SK-N-SH (cell line): ENCODE results near the gene SPANXA1. TPM values are rescaled to one million over a fixed set of nuclear protein-coding genes. Genes with fewer than 3 reads are reported as not detected.
"Not testable (repeated sequence)": the region's sequence is repeated elsewhere in the genome, so short reads cannot be mapped to it uniquely, and the experiment has no call there.

Experiments used
- CTCF ChIA-PET: fragments of 300-600, 350-600 bp; formaldehyde crosslinking; extraction: SDS; loops from one replicate; lab custom pipeline; 2021; lab: Yijun Ruan, JAX
- POLR2A ChIA-PET: fragments of 350-600 bp; sonication (Branson Sonifier 250); formaldehyde crosslinking; extraction: SDS; loops from one replicate; lab custom pipeline; 2020; ENCODE audit warnings: antibody characterized with exemption, inconsistent platforms; lab: Yijun Ruan, JAX
- DNase-seq: peaks from one replicate; pipeline ENCODE4 v3.0.0; 2012
- H2AFZ ChIP-seq: fragments of 200-600 bp; sonication (generic); 2 replicates; pipeline ENCODE4 v1.8.1; 2016; ENCODE audit warnings: antibody characterized with exemption, mild to moderate bottlenecking, low read depth
- H3F3A ChIP-seq: fragments of 200-600 bp; sonication (generic); replicated peaks from 2 replicates; pipeline ENCODE3; 2016; ENCODE audit warnings: antibody characterized with exemption, mild to moderate bottlenecking; ENCODE audit not compliant: insufficient read depth
- H3K27ac ChIP-seq, 2 experiments: fragments of 200-500 bp in 1 of 2; fragments of 200-600 bp in 1 of 2; sonication (Bioruptor generic) in 1 of 2; sonication (generic), shearing (Covaris generic) in 1 of 2; 2 replicates each; pipeline versions ENCODE4 v1.5.1 to v1.6.1; 2014 to 2016; ENCODE audit warnings: low read depth in 2 of 2, inconsistent platforms in 1 of 2, low read length in 1 of 2, mild to moderate bottlenecking in 1 of 2, mixed read lengths in 1 of 2
- H3K27me3 ChIP-seq: fragments of 200-600 bp; sonication (generic), shearing (Covaris generic); 2 replicates; pipeline ENCODE4 v1.6.1; 2016; ENCODE audit warnings: mixed run types; ENCODE audit not compliant: insufficient read depth
- H3K36me3 ChIP-seq, 2 experiments: fragments of 200-500 bp in 1 of 2; fragments of 200-600 bp in 1 of 2; sonication (Bioruptor generic) in 1 of 2; sonication (generic) in 1 of 2; replicated peaks in 1 of 2; 2 replicates each; pipeline versions ENCODE3 to v1.5.1; 2014 to 2016; ENCODE audit warnings: low read length in 1 of 2, mild to moderate bottlenecking in 1 of 2; ENCODE audit not compliant: insufficient read depth in 2 of 2, control insufficient read depth in 1 of 2
- H3K4me1 ChIP-seq, 2 experiments: fragments of 200-500 bp in 1 of 2; fragments of 200-600 bp in 1 of 2; sonication (Bioruptor generic) in 1 of 2; sonication (generic), shearing (Covaris generic) in 1 of 2; 2 replicates each; pipeline versions ENCODE4 v1.5.1 to v1.6.1; 2014 to 2016; ENCODE audit warnings: low read depth in 1 of 2, low read length in 1 of 2, mixed run types in 1 of 2; ENCODE audit not compliant: insufficient read depth in 2 of 2, control insufficient read depth in 1 of 2
- H3K4me2 ChIP-seq: fragments of 200-600 bp; sonication (generic), shearing (Covaris generic); 2 replicates; pipeline ENCODE4 v1.6.1; 2017; ENCODE audit warnings: mixed run types
- H3K4me3 ChIP-seq, 2 experiments: fragments of 200-500 bp in 1 of 2; fragments of 200-600 bp in 1 of 2; sonication (Bioruptor generic) in 1 of 2; sonication (generic), shearing (Covaris generic) in 1 of 2; 2 replicates each; pipeline versions ENCODE4 v1.5.1 to v1.8.1; 2014 to 2016; ENCODE audit warnings: low read depth in 2 of 2, inconsistent platforms in 1 of 2, low read length in 1 of 2, mild to moderate bottlenecking in 1 of 2, mixed read lengths in 1 of 2, moderate library complexity in 1 of 2
- H3K79me2 ChIP-seq: fragments of 200-600 bp; sonication (generic); 2 replicates; pipeline ENCODE4 v1.8.1; 2017; ENCODE audit warnings: mild to moderate bottlenecking; ENCODE audit not compliant: insufficient read depth
- H3K9ac ChIP-seq: fragments of 200-600 bp; sonication (generic); 2 replicates; pipeline ENCODE4 v1.6.1; 2017; ENCODE audit warnings: mixed run types
- H3K9me2 ChIP-seq: fragments of 200-600 bp; sonication (generic); 2 replicates; pipeline ENCODE4 v1.6.1; 2017; ENCODE audit warnings: mixed run types
- H3K9me3 ChIP-seq: fragments of 200-600 bp; sonication (generic); 2 replicates; pipeline ENCODE4 v1.6.1; 2017; ENCODE audit warnings: mixed run types, mild to moderate bottlenecking, moderate library complexity
- H4K20me1 ChIP-seq: fragments of 200-600 bp; sonication (generic); 2 replicates; pipeline ENCODE4 v1.6.1; 2017; ENCODE audit warnings: mild to moderate bottlenecking, mixed run types; ENCODE audit not compliant: insufficient read depth
- ELF1 ChIP-seq: IDR thresholded peaks from 2 replicates; pipeline ENCODE4 v1.4.0; 2012
- FOXJ3 ChIP-seq: sonication (generic); formaldehyde crosslinking; IDR thresholded peaks from 2 replicates; pipeline ENCODE4 v1.5.1; 2020; ENCODE audit warnings: mild to moderate bottlenecking, missing genetic modification reagents
- JUND ChIP-seq: IDR thresholded peaks from 2 replicates; pipeline ENCODE4 v1.4.0; 2012
- MEF2A ChIP-seq: IDR thresholded peaks from 2 replicates; pipeline ENCODE4 v1.4.0; 2012; ENCODE audit warnings: low read depth, borderline replicate concordance
- MXI1 ChIP-seq: IDR thresholded peaks from 2 replicates; pipeline ENCODE4 v1.6.1; 2012; ENCODE audit warnings: mild to moderate bottlenecking, low read depth, low read length, improper control_type of control experiment
- RXRA ChIP-seq: IDR thresholded peaks from 2 replicates; pipeline ENCODE4 v1.4.0; 2012; ENCODE audit warnings: low read depth, mild to moderate bottlenecking, borderline replicate concordance
- SMC3 ChIP-seq: IDR thresholded peaks from 2 replicates; pipeline ENCODE4 v1.6.1; 2012; ENCODE audit warnings: low read depth, low read length, improper control_type of control experiment
- TAF1 ChIP-seq: IDR thresholded peaks from 2 replicates; pipeline ENCODE4 v1.6.1; 2012; ENCODE audit warnings: low read depth, mild to moderate bottlenecking, low read length, moderate library complexity, borderline replicate concordance
- WGBS: methylation state at CpG from one replicate; pipeline ENCODE4 v1.1.6; 2017; ENCODE audit warnings: low lambda C conversion rate; 5-methylcytosine and 5-hydroxymethylcytosine counted together
- polyA plus RNA-seq, 3 experiments: library from polyadenylated mRNA; depleted of rRNA; stranded (reverse); fragments of >200 nt; gene quantifications; 2 replicates each; pipeline ENCODE4 v1.2.3, GENCODE V29; 2012
- TF ChIP-seq, protein P1 (sequence below): IDR thresholded peaks from 2 replicates; pipeline ENCODE4; 2012
- TF ChIP-seq, protein P2 (sequence below): fragments of 150-350 bp; IDR thresholded peaks from 2 replicates; pipeline ENCODE4 v1.6.1; 2017; ENCODE audit warnings: antibody characterized with exemption, low read length, low read depth, borderline replicate concordance
- TF ChIP-seq, protein P3 (sequence below): IDR thresholded peaks from 2 replicates; pipeline ENCODE4 v1.6.1; 2012; ENCODE audit warnings: mild to moderate bottlenecking, low read depth, low read length, moderate library complexity
- TF ChIP-seq, protein P4 (sequence below): fragments of 200-600 bp; sonication (generic); IDR thresholded peaks from 2 replicates; pipeline ENCODE4 v1.6.1; 2017; ENCODE audit warnings: antibody characterized with exemption, mild to moderate bottlenecking, moderate library complexity

Gene SPANXA1, protein sequence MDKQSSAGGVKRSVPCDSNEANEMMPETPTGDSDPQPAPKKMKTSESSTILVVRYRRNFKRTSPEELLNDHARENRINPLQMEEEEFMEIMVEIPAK
- 1.8 and 25.5 TPM in 2 replicates for polyA plus RNA-seq (2012; rRNA removed)
- polyA plus RNA-seq (2012; cell fraction: cytosol; rRNA removed), result 3.7 and 14.0 TPM in 2 replicates
- polyA plus RNA-seq (2012; cell fraction: nucleus; rRNA removed), result 3.1 TPM in 1 of 2 replicates, not detected in the other

DNA sequence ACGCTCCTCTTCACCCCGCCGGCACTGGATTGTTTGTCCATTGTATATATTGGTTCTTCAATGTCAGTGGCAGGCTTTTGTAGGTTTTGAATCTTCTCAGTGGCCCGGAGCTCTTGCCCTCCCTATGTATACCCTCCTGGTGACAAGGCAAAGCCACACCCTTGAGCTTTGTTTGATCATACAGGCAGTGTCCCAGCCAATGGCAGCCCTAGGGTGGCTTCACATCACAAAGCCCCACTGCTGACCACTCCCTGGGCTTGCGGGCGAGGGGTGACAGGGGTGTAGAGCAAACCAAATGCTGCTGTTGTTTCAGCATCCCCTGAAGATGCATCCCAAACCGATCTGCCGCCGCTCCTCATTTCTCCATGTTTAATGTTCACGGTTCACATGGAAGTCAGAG is at the start of gene SPANXA1:
Gene SPANXA1, minus strand, starts transcription at position 101 of the 400 bp plus-strand sequence. Its CDS starts 60 bp downstream, at position 41.
- POLR2A ChIA-PET, H3F3A ChIP-seq, CTCF ChIA-PET, H3K79me2 ChIP-seq, H3K4me3 ChIP-seq, H4K20me1 ChIP-seq, DNase-seq, H2AFZ ChIP-seq, H3K4me2 ChIP-seq, H3K9me3 ChIP-seq, H3K27me3 ChIP-seq, H3K9me2 ChIP-seq, H3K4me1 ChIP-seq, H3K36me3 ChIP-seq, H3K9ac ChIP-seq: not testable (repeated sequence)
- no CpG with 5 or more reads among the region's 10 CpGs for WGBS
- H3K27ac ChIP-seq, result peak within 1 kb of the TSS in 1 of 2 experiments; percentile 41; a peak in 1 of 4 replicates

DNA sequence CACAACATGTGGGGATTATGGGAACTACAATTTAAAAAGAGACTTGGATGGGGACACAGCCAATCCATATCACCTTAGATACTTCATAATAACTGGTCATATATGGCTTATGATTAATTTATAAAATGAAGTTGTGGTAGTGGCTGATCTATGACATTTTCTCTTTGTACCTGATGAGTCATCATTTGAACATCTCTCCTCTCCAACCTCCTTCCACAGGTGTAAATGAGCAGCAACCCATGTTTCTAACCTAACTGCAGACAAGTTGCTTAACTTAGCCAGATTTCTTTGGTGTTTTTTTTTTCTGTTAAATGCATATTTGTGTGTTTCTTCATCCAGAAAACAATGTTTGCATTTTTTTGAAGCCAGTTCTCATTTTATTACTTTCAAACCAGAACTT is 47.6 kb upstream of the SPANXA1 start:
- Histone ChIP-seq H3K4me1 (no peaks in the 10 kb centered on the region), H3K4me2 (no peak overlapping the region), H3K9ac (no peak overlapping the region), H3F3A (no peaks in the 10 kb centered on the region), H3K4me3 (no peak overlapping the region), H3K36me3 (no peaks in the 10 kb centered on the region), H4K20me1 (no peaks in the 10 kb centered on the region), H3K9me2 (no peaks in the 10 kb centered on the region), H3K27me3 (no peaks in the 10 kb centered on the region; the same call in 1 of the 2 replicates), H2AFZ (no peak overlapping the region), H3K9me3 (no peaks in the 10 kb centered on the region), H3K27ac (no peak overlapping the region), H3K79me2 (no peaks in the 10 kb centered on the region)
- ChIA-PET CTCF (no interaction called here), POLR2A (no interaction called here)
- DNase-seq, result no peak
- TF ChIP-seq, protein P1, sequence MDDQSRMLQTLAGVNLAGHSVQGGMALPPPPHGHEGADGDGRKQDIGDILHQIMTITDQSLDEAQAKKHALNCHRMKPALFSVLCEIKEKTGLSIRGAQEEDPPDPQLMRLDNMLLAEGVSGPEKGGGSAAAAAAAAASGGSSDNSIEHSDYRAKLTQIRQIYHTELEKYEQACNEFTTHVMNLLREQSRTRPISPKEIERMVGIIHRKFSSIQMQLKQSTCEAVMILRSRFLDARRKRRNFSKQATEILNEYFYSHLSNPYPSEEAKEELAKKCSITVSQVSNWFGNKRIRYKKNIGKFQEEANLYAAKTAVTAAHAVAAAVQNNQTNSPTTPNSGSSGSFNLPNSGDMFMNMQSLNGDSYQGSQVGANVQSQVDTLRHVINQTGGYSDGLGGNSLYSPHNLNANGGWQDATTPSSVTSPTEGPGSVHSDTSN, result no peak
- TF ChIP-seq, protein P2, sequence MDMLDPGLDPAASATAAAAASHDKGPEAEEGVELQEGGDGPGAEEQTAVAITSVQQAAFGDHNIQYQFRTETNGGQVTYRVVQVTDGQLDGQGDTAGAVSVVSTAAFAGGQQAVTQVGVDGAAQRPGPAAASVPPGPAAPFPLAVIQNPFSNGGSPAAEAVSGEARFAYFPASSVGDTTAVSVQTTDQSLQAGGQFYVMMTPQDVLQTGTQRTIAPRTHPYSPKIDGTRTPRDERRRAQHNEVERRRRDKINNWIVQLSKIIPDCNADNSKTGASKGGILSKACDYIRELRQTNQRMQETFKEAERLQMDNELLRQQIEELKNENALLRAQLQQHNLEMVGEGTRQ, result no peak
- TF ChIP-seq SMC3, result no peak
- TF ChIP-seq MXI1, result no peak
- TF ChIP-seq TAF1, result no peak
- no peak for TF ChIP-seq RXRA
- TF ChIP-seq MEF2A, result no peak
- TF ChIP-seq, protein P3, sequence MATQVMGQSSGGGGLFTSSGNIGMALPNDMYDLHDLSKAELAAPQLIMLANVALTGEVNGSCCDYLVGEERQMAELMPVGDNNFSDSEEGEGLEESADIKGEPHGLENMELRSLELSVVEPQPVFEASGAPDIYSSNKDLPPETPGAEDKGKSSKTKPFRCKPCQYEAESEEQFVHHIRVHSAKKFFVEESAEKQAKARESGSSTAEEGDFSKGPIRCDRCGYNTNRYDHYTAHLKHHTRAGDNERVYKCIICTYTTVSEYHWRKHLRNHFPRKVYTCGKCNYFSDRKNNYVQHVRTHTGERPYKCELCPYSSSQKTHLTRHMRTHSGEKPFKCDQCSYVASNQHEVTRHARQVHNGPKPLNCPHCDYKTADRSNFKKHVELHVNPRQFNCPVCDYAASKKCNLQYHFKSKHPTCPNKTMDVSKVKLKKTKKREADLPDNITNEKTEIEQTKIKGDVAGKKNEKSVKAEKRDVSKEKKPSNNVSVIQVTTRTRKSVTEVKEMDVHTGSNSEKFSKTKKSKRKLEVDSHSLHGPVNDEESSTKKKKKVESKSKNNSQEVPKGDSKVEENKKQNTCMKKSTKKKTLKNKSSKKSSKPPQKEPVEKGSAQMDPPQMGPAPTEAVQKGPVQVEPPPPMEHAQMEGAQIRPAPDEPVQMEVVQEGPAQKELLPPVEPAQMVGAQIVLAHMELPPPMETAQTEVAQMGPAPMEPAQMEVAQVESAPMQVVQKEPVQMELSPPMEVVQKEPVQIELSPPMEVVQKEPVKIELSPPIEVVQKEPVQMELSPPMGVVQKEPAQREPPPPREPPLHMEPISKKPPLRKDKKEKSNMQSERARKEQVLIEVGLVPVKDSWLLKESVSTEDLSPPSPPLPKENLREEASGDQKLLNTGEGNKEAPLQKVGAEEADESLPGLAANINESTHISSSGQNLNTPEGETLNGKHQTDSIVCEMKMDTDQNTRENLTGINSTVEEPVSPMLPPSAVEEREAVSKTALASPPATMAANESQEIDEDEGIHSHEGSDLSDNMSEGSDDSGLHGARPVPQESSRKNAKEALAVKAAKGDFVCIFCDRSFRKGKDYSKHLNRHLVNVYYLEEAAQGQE, result no peak
- TF ChIP-seq ELF1, result no peak
- TF ChIP-seq, protein P4, sequence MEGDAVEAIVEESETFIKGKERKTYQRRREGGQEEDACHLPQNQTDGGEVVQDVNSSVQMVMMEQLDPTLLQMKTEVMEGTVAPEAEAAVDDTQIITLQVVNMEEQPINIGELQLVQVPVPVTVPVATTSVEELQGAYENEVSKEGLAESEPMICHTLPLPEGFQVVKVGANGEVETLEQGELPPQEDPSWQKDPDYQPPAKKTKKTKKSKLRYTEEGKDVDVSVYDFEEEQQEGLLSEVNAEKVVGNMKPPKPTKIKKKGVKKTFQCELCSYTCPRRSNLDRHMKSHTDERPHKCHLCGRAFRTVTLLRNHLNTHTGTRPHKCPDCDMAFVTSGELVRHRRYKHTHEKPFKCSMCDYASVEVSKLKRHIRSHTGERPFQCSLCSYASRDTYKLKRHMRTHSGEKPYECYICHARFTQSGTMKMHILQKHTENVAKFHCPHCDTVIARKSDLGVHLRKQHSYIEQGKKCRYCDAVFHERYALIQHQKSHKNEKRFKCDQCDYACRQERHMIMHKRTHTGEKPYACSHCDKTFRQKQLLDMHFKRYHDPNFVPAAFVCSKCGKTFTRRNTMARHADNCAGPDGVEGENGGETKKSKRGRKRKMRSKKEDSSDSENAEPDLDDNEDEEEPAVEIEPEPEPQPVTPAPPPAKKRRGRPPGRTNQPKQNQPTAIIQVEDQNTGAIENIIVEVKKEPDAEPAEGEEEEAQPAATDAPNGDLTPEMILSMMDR, result no peak
- TF ChIP-seq JUND, result no peak
- TF ChIP-seq FOXJ3, result no peak
